Limb (tissue), 2 donors: ENCODE data around the gene RDM1.

Experiments
- DNase-seq, 2 donors: peaks; one replicate each; pipeline ENCODE4 v3.0.0-alpha.2; 2016; ENCODE audit errors: extremely low spot score in 2 of 2

Gene RDM1

DNA sequence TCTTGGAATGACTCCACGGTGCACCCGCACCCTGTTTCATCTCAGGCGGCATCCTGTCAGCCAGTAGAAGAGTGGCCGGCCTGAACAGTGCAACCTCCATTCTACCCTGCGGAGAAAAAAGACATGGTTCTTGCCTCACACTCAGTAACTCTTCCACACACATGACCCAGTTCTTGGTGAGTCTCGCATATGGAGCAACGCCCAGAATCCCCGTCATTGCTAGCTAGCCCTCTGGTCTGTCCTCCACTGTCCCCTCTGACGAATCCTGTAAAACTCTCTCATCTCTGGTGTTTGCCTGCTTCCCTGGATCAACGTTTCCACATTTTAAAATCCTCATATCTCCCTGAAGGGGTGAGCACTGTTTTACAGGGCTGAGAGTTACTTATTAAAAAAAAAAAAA is 4.2 kb upstream of the RDM1 start:
- no peak for DNase-seq

- no peak for DNase-seq
These were observed 2.0 kb upstream of the RDM1 start for GRCh38 chr17:35932586-35932985.

GRCh38 chr17:35931794-35932425 is 1.3 kb upstream of the RDM1 start:
- DNase-seq: peak; percentile 41 to 51

- DNase-seq: no peak
These were observed 2.9 kb downstream of the RDM1 start for GRCh38 chr17:35927714-35928113.

DNA sequence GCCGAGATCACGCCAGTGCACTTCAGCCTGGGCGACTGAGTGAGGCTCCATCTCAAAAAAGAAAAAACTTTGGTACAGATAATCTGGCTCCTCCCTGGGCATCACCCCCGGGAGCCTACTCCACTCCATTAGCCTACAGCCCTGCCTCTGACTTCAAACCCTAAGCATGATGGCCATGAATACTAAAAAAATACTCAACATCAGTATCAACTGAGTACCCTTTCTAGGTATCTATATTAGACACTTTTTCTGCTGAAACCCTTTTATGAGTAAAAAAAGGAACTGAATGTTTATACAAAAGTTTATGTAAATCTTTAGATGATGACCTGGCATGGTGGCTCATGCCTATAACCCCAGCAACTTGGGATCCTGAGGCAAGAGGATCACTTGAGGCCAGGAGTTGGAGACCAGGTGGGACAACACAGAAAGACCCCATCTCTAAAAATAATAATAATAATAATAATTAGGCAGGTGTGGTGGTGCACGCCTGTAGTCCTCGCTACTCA is 6.9 kb downstream of the RDM1 start:
- DNase-seq: no peak

DNA sequence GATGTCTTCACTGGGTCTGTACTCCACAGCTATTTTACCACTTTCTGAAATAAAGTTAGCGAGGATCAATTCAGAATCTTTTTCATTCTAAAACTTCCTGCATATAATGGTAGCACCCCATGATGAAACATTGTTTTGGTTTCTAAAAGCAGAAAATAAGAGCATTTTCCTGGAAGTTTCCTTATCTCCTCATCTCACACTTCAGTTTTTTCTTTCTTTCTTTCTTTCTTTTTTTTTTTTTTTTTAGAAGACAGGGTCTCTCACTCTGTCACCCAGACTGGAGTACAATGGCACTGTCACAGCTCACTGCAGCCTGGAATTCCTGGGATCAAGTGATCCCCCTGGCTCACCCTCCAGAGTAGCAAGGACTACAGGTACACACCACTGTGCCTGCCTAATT is 10.3 kb downstream of the RDM1 start:
- no peak for DNase-seq

GRCh38 chr17:35918665-35919064 is 11.9 kb downstream of the RDM1 start:
- DNase-seq: no peak

- DNase-seq: no peak
These were observed 12.9 kb downstream of the RDM1 start for GRCh38 chr17:35917519-35918213.

DNA sequence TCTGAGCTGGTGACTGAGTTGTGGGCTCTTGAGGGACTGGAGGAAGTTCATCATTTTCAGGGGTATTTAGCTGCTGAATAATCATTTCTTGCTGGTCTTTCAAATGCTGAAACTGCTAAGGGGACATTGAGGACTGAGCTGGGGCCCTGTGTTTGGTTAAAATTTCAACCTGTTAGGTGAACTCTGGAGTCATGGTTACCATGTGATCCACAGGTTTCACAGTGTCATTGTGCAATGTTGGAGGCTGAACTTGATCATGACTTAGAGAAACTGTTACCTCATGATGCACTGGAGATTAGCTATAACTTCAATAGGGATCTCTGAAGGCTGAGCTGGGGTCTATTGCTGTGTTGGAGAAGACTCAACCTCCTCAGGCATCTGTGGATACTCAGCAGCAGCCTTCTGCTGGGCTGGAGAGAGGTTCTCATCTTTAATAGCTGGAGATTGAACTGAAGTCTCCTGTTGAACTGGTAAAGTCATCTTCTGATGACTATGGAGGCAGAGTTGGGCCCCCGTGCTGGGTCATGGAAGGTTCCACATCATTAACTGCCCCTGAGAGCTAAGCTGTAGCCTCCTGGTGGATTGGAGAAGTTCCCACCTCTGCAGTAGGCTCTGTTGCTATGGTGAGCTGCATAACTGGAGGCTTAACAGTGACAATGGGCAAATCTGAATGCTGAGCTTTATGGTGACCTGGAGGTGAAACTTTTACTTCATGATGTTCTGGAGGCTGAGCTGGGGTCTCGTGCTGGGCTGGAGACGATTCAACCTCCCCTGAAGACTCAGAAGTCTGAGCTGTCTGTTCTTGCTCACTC is 15.2 kb downstream of the RDM1 start:
- DNase-seq: no peak

DNA sequence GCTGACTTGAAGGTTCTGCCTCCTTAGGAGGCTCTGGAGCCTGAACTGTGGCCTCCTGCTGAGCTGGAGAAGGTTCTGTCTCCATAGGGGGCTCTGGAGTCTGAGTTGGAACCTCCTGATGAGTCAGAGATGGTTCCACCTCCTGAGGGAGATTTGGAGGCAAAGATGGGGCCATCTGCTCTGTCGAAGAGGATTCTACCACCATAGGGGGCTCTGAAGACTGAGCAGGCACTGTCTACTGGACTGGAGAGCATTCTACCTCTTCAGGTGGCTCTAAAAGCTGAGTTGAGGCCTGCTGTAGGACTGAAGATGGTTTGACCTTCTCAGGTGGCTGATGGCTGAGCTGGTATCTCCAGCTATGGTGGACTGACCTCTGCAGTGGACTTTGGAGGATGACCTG is 16.2 kb downstream of the RDM1 start:
- DNase-seq: no peak

DNA sequence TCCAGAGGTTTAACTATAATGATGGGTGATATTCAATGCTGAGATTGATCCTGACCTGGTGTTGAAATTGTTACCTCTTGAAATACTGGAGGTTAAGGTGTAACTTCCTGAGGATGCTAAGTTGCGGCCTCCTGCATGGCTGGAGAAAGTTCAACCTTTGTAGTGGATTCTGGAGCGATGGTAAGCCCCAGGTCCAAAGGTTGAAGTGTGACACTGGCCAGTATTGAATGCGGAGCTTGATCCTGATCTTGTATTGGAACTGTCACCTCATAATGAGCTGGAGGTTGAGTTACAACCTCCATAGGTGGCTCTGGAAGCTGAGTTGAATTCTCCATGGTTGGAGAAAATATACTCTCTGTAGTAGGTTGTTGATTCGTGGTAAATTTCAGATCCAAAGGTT is 17.0 kb downstream of the RDM1 start:
- DNase-seq: no peak

- DNase-seq: no peak
These were observed 17.6 kb downstream of the RDM1 start for GRCh38 chr17:35912942-35913341.

DNA sequence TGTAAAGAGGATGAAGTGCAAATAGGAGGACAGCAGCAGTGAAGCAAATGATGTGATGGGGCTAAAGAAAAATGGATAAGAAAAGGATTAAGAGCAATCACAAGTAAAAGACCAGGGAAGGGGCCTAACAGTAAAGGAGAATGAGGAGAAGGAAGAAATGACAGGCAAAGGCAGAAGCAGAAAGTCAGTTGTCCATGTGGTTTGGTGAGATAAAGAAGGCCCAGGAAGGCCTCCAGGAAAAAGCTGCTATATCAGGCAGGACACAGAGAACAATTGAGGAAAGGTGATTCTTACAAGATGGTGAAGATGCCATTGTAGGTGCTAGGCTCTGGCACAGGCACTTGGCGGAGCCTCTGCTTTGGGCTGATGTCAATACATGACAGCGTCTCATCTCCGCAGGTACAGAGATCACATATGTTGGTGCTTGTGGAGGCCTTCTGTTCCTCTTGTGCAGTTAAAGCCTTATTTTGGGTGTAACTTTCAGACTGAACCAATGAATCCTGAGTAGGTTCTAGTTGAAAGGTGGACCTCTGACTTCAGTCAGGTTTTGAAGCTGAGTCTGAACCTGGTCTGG is 18.1 kb downstream of the RDM1 start:
- DNase-seq: no peak

DNA sequence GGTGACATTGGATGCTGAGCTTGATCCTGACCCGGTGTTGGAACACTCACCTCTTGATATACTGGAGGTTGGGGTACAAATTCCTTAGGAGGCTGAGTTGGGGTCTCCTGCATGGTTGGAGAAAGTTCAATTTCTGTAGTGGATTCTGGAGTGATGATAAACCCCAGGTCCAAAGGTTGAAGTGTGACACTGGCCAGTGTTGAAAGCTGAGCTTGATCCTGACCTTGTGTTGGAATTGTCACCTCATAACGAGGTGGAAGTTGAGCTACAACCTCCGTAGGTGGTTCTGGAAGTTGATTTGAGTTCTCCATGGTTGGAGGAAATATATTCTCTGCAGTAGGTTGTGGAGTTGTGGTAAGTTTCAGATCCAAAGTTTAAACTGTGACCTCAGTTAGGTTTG is 21.2 kb downstream of the RDM1 start:
- no peak for DNase-seq

DNA sequence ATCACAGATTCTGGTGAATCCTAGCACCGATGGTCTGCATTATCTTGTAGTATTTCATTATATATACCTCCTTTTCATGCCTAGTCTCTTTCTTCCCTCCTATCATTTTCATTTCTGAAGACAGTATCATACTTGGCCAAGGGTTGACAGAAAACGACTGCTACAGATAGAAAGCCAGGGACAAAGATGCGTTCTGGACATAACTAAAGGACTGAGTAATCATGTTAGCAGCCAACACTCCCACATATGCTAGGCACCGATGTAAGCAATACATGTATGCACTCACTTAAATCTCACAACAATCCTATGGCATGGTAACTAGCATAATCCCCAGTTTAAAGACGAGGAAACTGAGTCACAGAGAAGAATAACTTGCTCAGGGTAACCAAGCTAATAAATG is 22.9 kb downstream of the RDM1 start:
- no peak for DNase-seq

- no peak for DNase-seq
These were observed 23.5 kb downstream of the RDM1 start for GRCh38 chr17:35906926-35907637.

DNA sequence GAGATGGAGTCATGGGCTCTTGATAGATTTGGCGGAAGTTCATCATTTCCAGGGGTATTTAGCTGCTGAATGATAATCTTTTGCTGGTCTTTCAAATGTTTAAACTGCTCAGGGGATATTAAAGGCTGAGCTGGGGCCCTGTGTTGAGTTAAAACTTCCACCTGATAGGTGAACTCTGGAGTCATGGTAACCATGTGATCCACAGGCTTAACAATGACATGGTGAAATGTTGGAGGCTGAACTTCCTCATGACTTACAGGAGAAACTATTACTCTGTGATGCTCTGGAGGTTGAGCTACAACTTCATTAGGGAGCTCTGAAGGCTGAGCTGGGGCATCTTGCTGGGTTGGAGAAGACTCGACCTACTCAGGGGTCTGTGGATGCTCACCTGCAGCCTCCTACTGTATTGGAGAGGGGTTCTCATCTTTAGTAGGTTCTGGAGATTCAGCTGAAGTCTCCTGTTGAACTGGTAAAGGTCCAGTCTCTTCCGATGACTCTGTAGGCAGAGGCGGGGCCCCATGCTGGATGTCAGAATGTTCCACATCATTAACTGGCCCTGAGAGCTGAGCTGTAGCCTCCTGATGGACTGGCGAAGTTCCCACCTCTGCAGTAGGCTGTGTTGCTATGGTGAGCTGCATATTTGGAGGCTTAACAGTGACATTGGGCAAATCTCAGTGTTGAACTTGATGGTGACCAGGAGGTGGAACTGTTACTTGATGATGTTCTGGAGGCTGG is 24.2 kb downstream of the RDM1 start:
- DNase-seq: no peak

- DNase-seq: no peak
These were observed 27.1 kb downstream of the RDM1 start for GRCh38 chr17:35903451-35903850.

DNA sequence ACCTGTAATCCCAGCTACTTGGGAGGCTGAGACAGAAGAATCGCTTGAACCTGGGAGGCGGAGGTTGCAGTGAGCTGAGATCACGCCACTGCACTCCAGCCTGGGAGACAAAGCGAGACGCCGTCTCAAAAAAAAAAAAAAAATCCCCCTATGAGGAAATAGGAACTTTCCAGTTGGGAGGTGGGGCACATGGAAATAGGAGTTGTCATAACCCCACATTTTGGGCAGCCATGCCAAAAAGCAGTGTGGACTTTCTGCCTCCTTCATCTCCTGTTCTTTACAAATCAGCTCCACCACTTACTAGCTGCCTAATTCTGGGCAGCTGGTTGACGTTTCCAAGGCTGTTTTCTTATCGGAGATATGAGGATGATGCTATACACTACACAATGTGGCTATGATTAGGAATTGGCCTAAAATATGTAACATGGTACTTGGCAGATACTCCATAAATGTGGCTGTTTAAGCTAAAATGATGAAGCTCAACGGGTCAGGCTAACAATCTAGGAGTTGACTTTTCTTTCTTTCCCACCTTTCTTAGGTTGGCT is 28.9 kb downstream of the RDM1 start:
- no peak for DNase-seq

DNA sequence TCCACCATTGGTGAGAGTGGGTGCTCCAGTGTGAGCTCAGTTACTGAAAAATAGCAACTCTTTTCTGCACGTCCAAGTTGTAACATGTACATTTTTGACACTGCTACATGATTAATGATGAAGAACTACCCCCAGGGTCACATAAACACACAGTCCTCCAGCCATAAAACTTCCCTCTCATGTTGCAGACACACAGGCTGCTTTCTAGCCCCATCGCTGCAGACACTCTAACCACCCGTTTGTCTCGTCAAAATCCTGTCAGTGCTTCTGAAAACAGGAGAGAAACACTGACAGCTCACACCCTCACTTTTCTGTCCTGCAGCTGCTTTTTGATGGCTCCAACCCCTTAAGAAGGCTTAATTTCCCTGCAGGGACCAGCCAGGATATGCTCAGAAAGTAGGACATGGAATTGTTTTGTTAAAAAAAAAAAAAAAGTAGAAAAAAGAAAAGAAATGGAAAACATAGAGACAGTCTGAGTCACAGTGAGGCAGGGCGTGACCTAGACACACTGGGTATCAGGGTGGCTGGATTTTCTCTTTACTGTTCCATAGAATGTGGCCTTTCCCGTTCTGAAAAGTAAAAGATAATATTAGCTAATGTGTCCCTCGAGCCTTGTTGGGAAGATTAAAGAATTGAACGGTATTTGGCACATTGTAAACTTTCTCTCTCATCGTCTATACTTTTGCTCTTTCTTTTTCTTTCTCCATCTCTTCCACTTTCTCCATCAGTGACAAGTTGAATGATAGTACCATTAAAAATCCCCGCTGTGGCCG is 29.7 kb downstream of the RDM1 start:
- no peak for DNase-seq
